ENCODE data around the gene PITPNC1. TPM values are rescaled to one million over a fixed set of nuclear protein-coding genes. Genes with fewer than 3 reads are reported as not detected.

The PITPNC1 gene
- total and polyA plus RNA-seq, 4 donors = 8.0 to 21.1 (median 15.2) TPM

DNA sequence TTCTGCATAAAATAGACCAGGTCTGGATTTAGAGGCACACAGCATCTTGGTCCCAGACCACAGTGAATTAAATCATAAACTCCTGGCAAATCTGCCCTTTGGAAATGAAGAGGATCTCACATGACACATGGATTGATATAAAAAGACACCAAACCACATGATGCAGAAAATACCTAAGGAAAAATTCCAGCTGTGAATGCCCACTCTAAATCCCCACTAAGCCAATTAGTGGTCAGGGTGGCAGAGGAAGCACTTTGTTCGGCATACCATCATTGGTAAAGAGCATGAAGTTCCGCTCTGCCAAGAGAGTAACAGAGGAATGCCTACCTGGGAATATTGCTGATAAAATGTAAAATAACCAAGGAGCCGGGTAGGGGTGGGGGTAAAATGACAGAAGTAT, 308.3 kb downstream of the PITPNC1 start:
- Histone ChIP-seq H3K27ac (ENCODE audit: low read depth in 1 of 2, low read length in 1 of 2) (no peak overlapping the region), H3K27me3 (ENCODE audit: control insufficient read depth in 3 of 3, insufficient read depth in 3 of 3, low read length in 2 of 3) (no peaks in the 10 kb centered on the region), H3K36me3 (ENCODE audit: control insufficient read depth in 4 of 4, insufficient read depth in 4 of 4, low read length in 4 of 4) (peaks cover 0 to 4% (median 0%) of the 10 kb centered on the region in 4 donors), H3K9me3 (ENCODE audit: control insufficient read depth in 4 of 4, insufficient read depth in 3 of 4, low read length in 3 of 4) (no peaks in the 10 kb centered on the region), H3K4me3 (no peak overlapping the region), H3K4me1 (ENCODE audit: control insufficient read depth in 5 of 5, insufficient read depth in 5 of 5, low read length in 5 of 5) (peaks cover 0 to 2% (median 0%) of the 10 kb centered on the region in 5 donors), H3K9ac (ENCODE audit: insufficient read depth in 1 of 2, low read length in 2 of 2) (no peak overlapping the region)
- DNase-seq (no peak), ATAC-seq (ENCODE audit: insufficient read depth, low FRiP score) (no peak)
- TF ChIP-seq, protein P1, sequence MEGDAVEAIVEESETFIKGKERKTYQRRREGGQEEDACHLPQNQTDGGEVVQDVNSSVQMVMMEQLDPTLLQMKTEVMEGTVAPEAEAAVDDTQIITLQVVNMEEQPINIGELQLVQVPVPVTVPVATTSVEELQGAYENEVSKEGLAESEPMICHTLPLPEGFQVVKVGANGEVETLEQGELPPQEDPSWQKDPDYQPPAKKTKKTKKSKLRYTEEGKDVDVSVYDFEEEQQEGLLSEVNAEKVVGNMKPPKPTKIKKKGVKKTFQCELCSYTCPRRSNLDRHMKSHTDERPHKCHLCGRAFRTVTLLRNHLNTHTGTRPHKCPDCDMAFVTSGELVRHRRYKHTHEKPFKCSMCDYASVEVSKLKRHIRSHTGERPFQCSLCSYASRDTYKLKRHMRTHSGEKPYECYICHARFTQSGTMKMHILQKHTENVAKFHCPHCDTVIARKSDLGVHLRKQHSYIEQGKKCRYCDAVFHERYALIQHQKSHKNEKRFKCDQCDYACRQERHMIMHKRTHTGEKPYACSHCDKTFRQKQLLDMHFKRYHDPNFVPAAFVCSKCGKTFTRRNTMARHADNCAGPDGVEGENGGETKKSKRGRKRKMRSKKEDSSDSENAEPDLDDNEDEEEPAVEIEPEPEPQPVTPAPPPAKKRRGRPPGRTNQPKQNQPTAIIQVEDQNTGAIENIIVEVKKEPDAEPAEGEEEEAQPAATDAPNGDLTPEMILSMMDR (IDR thresholded peaks at IDR 0.05; ENCODE audit: control extremely low read depth, extremely low read depth) = no peak
- 87 to 95% methylated on average over 3 of the region's 3 CpGs for WGBS, 2 donors

DNA sequence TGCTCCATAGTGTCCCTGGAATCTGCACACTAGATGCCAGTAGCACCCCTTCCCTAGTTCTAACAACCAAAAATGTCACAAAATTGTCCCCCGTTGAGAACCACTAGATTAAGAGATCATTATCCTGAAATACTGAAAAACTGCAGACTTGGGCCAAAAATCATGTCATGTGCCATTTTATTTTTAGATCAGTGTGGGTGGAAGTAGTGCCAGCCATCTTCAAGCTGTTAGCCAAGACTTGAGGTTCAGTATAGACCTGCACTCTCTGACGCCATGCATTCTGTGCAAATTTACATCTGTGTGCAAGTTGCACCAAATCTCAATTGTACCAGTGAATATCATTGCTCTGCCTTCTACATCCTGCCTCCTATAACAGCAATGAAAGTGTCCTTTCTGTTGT, 309.2 kb downstream of the PITPNC1 start:
- Histone ChIP-seq H3K9me3 (ENCODE audit: control insufficient read depth in 4 of 4, insufficient read depth in 3 of 4, low read length in 3 of 4) (no peaks in the 10 kb centered on the region), H3K4me1 (ENCODE audit: control insufficient read depth in 5 of 5, insufficient read depth in 5 of 5, low read length in 5 of 5) (peaks cover 0 to 2% (median 0%) of the 10 kb centered on the region in 5 donors), H3K27me3 (ENCODE audit: control insufficient read depth in 3 of 3, insufficient read depth in 3 of 3, low read length in 2 of 3) (no peaks in the 10 kb centered on the region), H3K36me3 (ENCODE audit: control insufficient read depth in 4 of 4, insufficient read depth in 4 of 4, low read length in 4 of 4) (peaks cover 0 to 4% (median 0%) of the 10 kb centered on the region in 4 donors), H3K27ac (ENCODE audit: low read depth in 1 of 2, low read length in 1 of 2) (no peak overlapping the region), H3K9ac (ENCODE audit: insufficient read depth in 1 of 2, low read length in 2 of 2) (no peak overlapping the region), H3K4me3 (no peak overlapping the region)
- TF ChIP-seq, protein P1 (IDR thresholded peaks at IDR 0.05; ENCODE audit: control extremely low read depth, extremely low read depth) = no peak
- WGBS, 2 donors = 79 to 86% methylated on average over 2 of the region's 2 CpGs
- DNase-seq (no peak), ATAC-seq (ENCODE audit: insufficient read depth, low FRiP score) (no peak)

DNA sequence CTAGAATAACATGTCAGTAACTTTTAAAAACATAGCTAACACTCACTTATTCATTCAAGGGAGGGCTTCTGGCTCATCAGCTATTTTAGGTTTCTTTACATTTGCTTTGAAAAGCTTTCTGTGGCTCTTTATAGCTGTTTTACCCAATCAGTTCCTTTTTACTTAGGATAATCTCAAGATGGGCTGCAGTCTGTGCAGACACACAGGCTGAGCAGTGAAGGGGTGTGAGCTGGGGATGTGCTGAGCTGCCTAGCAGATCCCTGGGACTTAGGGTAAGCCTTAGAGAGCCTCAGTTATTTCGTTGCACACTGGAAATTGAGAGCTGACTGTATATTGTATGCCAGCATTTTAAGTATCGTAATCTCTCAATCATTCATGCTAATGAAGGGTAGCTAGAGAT, 310.4 kb downstream of the PITPNC1 start:
- Histone ChIP-seq H3K4me1 (ENCODE audit: control insufficient read depth in 5 of 5, insufficient read depth in 5 of 5, low read length in 5 of 5) (peaks cover 0 to 2% (median 0%) of the 10 kb centered on the region in 5 donors), H3K27me3 (ENCODE audit: control insufficient read depth in 3 of 3, insufficient read depth in 3 of 3, low read length in 2 of 3) (no peaks in the 10 kb centered on the region), H3K9me3 (ENCODE audit: control insufficient read depth in 4 of 4, insufficient read depth in 3 of 4, low read length in 3 of 4) (no peaks in the 10 kb centered on the region), H3K4me3 (no peak overlapping the region), H3K9ac (ENCODE audit: insufficient read depth in 1 of 2, low read length in 2 of 2) (no peak overlapping the region), H3K27ac (ENCODE audit: low read depth in 1 of 2, low read length in 1 of 2) (no peak overlapping the region), H3K36me3 (ENCODE audit: control insufficient read depth in 4 of 4, insufficient read depth in 4 of 4, low read length in 4 of 4) (peaks cover 0 to 5% (median 0%) of the 10 kb centered on the region in 4 donors)
- 91 to 93% methylated on average over 2 of the region's 2 CpGs for WGBS, 2 donors
- TF ChIP-seq, protein P1 (IDR thresholded peaks at IDR 0.05; ENCODE audit: control extremely low read depth, extremely low read depth) = no peak
- DNase-seq (no peak), ATAC-seq (ENCODE audit: insufficient read depth, low FRiP score) (no peak)

Data from lung (tissue), 12 donors.